Loucy (cell line): ENCODE measurements around the gene SPEF2.

Experiments used
- EZH2phosphoT487 ChIP-seq: fragments of 200-600 bp; IDR thresholded peaks from 2 replicates; pipeline ENCODE4 v1.6.1; 2018; ENCODE audit warnings: antibody characterized with exemption, mild to moderate bottlenecking, moderate library complexity, borderline replicate concordance
- TF ChIP-seq, protein P1 (sequence below): fragments of 200-600 bp; sonication (generic); conservative IDR thresholded peaks from 2 replicates; pipeline ENCODE4 v1.5.1; 2014; ENCODE audit warnings: mild to moderate bottlenecking, antibody characterized with exemption, low read length

DNA sequence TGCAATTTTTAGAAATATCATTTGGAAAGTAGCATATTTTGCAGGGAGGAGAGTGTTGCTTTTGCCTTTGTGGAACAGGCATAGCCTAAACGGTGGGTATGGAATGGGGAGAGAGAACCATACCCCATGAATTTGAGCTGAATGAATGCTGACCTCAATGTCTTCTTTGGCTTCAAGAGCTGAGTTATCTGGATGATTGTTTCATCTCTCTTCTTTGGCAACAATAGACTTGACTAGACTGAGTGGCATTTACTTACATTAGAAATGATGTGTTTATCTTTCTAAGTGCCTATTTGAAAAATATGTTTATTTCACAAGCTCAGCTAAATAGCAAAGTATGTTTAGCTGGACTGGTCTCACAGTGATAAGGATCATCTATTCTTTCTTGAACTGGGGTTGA is 42.8 kb downstream of the SPEF2 start:
- TF ChIP-seq, protein P1, sequence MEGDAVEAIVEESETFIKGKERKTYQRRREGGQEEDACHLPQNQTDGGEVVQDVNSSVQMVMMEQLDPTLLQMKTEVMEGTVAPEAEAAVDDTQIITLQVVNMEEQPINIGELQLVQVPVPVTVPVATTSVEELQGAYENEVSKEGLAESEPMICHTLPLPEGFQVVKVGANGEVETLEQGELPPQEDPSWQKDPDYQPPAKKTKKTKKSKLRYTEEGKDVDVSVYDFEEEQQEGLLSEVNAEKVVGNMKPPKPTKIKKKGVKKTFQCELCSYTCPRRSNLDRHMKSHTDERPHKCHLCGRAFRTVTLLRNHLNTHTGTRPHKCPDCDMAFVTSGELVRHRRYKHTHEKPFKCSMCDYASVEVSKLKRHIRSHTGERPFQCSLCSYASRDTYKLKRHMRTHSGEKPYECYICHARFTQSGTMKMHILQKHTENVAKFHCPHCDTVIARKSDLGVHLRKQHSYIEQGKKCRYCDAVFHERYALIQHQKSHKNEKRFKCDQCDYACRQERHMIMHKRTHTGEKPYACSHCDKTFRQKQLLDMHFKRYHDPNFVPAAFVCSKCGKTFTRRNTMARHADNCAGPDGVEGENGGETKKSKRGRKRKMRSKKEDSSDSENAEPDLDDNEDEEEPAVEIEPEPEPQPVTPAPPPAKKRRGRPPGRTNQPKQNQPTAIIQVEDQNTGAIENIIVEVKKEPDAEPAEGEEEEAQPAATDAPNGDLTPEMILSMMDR = no peak
- no peak for TF ChIP-seq EZH2phosphoT487
